Measurements from ENCODE around the gene THRB.

Gene THRB

DNA sequence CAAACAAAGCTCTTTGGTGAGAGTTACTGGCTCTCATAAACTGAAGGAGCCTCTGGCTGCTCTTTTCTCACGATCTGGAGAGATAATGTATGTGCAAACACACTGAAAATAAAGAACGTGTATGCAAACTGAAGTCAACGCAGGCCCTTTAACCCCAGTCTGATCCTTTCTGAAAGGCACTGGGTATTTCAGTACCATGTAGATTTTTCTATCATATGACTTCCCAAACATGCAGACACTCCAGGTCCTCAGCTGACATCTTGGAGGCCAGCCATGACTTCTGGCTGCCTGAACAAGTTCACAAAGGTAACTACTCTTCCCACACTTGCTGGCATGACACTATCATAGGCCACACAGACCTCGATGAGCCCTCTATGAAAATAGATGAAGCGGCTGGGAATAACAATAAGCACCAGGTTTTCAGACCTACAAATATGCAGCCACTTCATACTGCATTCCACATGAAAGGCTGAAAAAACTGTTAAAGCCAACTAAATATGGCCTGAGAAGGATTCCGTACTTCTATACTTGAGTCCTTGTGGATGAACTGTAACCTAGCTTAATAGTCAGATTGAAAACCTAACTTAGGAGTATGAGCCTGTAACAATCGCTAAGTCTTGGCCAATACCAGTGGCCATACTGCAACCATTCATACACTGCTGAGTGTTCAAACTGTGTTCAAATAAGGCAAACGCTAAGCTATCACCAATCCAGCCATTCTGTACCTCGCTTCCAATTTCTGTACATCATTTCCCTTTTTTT lies 121.3 kb downstream of the THRB start:
- no peak for DNase-seq (ENCODE audit: extremely low read depth, insufficient read length)
- no peaks in the 10 kb centered on the region for H3K27me3 ChIP-seq (replicated peaks; ENCODE audit: control insufficient read depth, insufficient read depth, low read length)
- no peaks in the 10 kb centered on the region for H3K36me3 ChIP-seq (ENCODE audit: control insufficient read depth, insufficient read depth, low read length)
- no peak overlapping the region for H3K4me3 ChIP-seq (replicated peaks; ENCODE audit: low read depth, low read length)
- TF ChIP-seq, protein P1, sequence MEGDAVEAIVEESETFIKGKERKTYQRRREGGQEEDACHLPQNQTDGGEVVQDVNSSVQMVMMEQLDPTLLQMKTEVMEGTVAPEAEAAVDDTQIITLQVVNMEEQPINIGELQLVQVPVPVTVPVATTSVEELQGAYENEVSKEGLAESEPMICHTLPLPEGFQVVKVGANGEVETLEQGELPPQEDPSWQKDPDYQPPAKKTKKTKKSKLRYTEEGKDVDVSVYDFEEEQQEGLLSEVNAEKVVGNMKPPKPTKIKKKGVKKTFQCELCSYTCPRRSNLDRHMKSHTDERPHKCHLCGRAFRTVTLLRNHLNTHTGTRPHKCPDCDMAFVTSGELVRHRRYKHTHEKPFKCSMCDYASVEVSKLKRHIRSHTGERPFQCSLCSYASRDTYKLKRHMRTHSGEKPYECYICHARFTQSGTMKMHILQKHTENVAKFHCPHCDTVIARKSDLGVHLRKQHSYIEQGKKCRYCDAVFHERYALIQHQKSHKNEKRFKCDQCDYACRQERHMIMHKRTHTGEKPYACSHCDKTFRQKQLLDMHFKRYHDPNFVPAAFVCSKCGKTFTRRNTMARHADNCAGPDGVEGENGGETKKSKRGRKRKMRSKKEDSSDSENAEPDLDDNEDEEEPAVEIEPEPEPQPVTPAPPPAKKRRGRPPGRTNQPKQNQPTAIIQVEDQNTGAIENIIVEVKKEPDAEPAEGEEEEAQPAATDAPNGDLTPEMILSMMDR (IDR thresholded peaks at IDR 0.05; ENCODE audit: insufficient read depth, low read length, poor library complexity, severe bottlenecking) = no peak

DNA sequence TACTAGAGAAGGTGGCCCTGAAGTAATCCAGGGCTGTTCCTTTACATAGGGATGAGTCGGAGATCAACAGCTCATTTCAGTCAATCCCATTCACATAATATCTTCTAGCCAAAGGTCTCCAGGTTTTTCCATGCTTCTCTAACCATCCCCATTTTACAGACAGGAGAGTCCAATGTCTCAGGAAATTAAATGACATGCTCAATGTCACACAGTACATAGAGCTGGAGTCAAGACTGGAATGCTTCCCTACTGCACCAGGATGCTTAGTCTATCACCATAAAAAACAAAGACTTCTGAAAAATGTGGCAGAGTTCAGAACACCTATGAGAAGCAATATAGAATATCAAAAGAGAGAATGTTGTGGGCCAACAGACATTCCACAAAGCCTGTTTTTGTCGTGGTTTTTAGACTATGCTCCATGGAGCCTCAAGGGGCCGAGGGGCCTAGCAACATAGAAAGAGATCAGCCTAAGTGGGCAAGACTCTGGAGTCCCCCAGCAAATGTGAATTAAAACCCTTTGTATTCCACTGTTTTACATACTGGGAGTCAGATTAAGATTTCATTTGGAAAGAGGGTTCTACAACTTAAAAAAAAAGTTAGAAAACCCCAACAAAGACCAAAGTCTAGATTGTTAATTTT lies 122.0 kb downstream of the THRB start:
- TF ChIP-seq, protein P1 (IDR thresholded peaks at IDR 0.05; ENCODE audit: insufficient read depth, low read length, poor library complexity, severe bottlenecking) = no peak
- Histone ChIP-seq H3K4me3 (replicated peaks; ENCODE audit: low read depth, low read length) (no peak overlapping the region), H3K36me3 (ENCODE audit: control insufficient read depth, insufficient read depth, low read length) (no peaks in the 10 kb centered on the region), H3K27me3 (replicated peaks; ENCODE audit: control insufficient read depth, insufficient read depth, low read length) (no peaks in the 10 kb centered on the region)
- no peak for DNase-seq (ENCODE audit: extremely low read depth, insufficient read length)

DNA sequence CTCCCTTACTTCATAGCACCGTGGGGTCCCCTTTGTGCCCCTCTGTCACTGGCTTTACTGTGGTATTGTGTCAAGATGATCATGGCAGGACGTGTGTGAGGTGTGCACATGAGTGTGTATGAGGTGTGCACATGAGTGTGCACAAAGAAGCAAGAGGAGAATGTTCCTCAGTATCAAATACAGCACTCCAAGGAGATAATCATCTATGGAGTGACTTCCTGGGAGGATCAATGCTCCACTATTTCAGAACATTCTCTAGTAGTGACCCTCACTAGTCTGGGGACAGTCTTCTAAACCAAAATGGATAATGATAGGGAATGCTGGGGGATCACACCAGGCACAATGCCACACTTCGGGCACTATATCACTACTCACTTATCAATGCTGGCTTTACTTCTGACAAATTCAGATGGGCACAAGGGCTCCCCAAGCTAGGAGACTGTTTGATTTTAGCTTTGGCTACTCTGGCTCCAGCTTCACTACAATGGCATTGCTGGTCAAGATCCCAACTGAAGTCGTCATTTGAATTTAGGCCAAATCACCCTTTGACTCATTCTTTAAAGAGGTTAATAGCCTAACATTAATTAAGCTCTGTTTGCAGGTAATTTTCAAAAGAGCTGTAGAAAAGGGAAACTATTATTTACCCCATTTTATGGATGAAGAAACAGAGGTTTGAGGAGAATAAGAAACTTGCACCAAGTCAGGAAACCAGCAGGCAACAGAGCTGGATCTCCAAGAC lies 124.1 kb downstream of the THRB start:
- H3K27me3 ChIP-seq (replicated peaks; ENCODE audit: control insufficient read depth, insufficient read depth, low read length) = no peaks in the 10 kb centered on the region
- TF ChIP-seq, protein P1 (IDR thresholded peaks at IDR 0.05; ENCODE audit: insufficient read depth, low read length, poor library complexity, severe bottlenecking) = no peak
- no peaks in the 10 kb centered on the region for H3K36me3 ChIP-seq (ENCODE audit: control insufficient read depth, insufficient read depth, low read length)
- DNase-seq (ENCODE audit: extremely low read depth, insufficient read length) = no peak
- H3K4me3 ChIP-seq (replicated peaks; ENCODE audit: low read depth, low read length) = no peak overlapping the region

DNA sequence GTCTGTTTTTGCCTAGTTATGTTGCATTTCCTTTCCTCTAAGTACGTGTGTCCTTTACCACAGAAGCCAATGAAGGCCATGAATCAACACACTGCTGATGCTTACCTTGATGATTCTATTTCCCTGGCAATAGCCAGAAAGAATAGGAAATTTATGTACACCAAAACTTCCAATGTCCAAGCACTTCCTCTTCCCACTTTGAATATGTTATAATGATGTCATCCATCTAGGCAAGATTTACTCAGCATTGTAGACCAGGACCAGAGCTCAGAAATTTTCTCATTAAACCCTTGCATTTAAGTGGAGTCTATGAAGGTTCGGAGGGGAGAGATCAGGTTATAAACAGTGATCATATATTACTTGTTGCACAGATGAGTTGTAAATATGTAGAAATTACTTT lies 126.0 kb downstream of the THRB start:
- TF ChIP-seq, protein P1 (IDR thresholded peaks at IDR 0.05; ENCODE audit: insufficient read depth, low read length, poor library complexity, severe bottlenecking) = no peak
- H3K27me3 ChIP-seq (replicated peaks; ENCODE audit: control insufficient read depth, insufficient read depth, low read length) = no peaks in the 10 kb centered on the region
- no peak for DNase-seq (ENCODE audit: extremely low read depth, insufficient read length)
- no peaks in the 10 kb centered on the region for H3K36me3 ChIP-seq (ENCODE audit: control insufficient read depth, insufficient read depth, low read length)
- no peak overlapping the region for H3K4me3 ChIP-seq (replicated peaks; ENCODE audit: low read depth, low read length)

DNA sequence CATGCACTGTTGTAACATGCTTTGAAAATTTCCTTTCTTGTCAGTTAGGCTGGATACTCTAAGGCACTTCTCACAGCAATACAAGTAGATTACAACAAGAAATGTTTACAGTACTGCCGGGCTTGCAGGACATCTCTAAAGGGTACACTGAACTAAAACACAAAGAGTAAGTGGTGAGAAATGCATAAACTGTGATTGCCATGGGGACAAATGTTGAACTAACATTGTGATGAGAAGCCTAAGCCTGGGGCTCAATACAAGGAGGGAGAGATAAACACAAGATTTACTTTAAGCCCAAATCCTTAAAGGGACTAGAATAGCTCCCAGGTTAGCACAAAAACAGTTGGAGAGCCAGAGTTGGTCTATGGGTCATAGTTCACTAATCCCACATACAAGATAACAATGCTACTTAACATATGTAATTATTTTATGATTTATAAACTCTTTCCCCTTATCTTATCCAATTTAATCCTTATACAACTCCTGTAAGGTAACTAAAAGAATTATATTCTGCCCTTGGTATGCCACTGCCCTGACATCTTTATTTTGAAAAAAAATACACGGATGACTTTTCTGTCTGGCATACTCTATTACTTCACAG lies 126.9 kb downstream of the THRB start:
- H3K36me3 ChIP-seq (ENCODE audit: control insufficient read depth, insufficient read depth, low read length) = no peaks in the 10 kb centered on the region
- H3K4me3 ChIP-seq (replicated peaks; ENCODE audit: low read depth, low read length) = no peak overlapping the region
- no peak for DNase-seq (ENCODE audit: extremely low read depth, insufficient read length)
- H3K27me3 ChIP-seq (replicated peaks; ENCODE audit: control insufficient read depth, insufficient read depth, low read length) = no peaks in the 10 kb centered on the region
- TF ChIP-seq, protein P1 (IDR thresholded peaks at IDR 0.05; ENCODE audit: insufficient read depth, low read length, poor library complexity, severe bottlenecking) = no peak

All from GM06990 (cell line).